ENCODE data around the gene GADD45A. TPM values are rescaled to one million over a fixed set of nuclear protein-coding genes. Genes with fewer than 3 reads are reported as not detected.

The GADD45A gene
- total RNA-seq, 1 experiment from 2014 or later, result 58.6 TPM

GRCh38 chr1:67666636-67667035, 18.4 kb upstream of the GADD45A start:
- no peak overlapping the region for H3K4me3 Mint-ChIP-seq (ENCODE audit: unreplicated experiment)
- Histone ChIP-seq H3K36me3 (ENCODE audit: control insufficient read depth, insufficient read depth, low read length) (no peaks in the 10 kb centered on the region), H3K4me1 (peaks cover 14% of the 10 kb centered on the region), H3K27me3 (replicated peaks; ENCODE audit: control insufficient read depth, insufficient read depth, low read length) (no peaks in the 10 kb centered on the region), H3K4me3 (ENCODE audit: low read depth, low read length) (no peak overlapping the region), H3K9me3 (no peaks in the 10 kb centered on the region)
- H3K4me1 Mint-ChIP-seq (ENCODE audit: low read depth, unreplicated experiment), result peaks cover 9% of the 10 kb centered on the region
- intact Hi-C loops (cut with micrococcal nuclease; ENCODE audit: unreplicated experiment), result no loop called here
- no peak for DNase-seq
- CTCF ChIA-PET, result no interaction called here
- H3K9me3 Mint-ChIP-seq (ENCODE audit: unreplicated experiment), result no peaks in the 10 kb centered on the region
- no peak for TF ChIP-seq CTCF (IDR thresholded peaks at IDR 0.05; ENCODE audit: insufficient read depth in 1 of 2, low read depth in 1 of 2, low read length in 1 of 2, severe bottlenecking in 1 of 2, unreplicated experiment in 1 of 2)
- POLR2A ChIA-PET, result no interaction called here
- no TSS peak for BruUV-seq (replicated peaks)
- H3K36me3 Mint-ChIP-seq (ENCODE audit: insufficient read depth, unreplicated experiment), result no peaks in the 10 kb centered on the region
- H3K27ac Mint-ChIP-seq (ENCODE audit: unreplicated experiment), result no peak overlapping the region
- H3K27me3 Mint-ChIP-seq (ENCODE audit: insufficient read depth, unreplicated experiment), result no peaks in the 10 kb centered on the region

DNA sequence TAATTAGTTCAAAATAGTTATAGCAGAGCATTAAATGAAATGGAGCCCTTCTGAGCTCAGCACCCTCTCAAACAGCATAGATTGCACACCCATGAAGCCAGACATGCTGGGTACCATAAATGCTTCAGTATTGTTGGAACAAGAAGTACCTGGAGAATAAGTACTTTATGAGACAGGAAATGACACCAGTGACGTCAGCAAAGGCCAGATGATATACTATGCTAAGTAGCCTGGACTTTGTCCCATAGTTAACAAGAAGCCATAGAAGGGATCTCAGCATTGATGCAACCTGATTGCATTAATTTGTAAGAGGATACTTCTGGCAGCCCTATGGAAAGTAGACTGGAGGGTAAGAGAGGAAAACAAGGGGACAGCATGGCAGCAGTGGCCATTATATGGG, 16.3 kb upstream of the GADD45A start:
- Histone ChIP-seq H3K4me3 (ENCODE audit: low read depth, low read length) (no peak overlapping the region), H3K27me3 (replicated peaks; ENCODE audit: control insufficient read depth, insufficient read depth, low read length) (no peaks in the 10 kb centered on the region), H3K9me3 (no peaks in the 10 kb centered on the region), H3K36me3 (ENCODE audit: control insufficient read depth, insufficient read depth, low read length) (no peaks in the 10 kb centered on the region), H3K4me1 (peaks cover 12% of the 10 kb centered on the region)
- Mint-ChIP-seq H3K4me3 (ENCODE audit: unreplicated experiment) (no peak overlapping the region), H3K27me3 (ENCODE audit: insufficient read depth, unreplicated experiment) (no peaks in the 10 kb centered on the region), H3K4me1 (ENCODE audit: low read depth, unreplicated experiment) (peaks cover 8% of the 10 kb centered on the region), H3K9me3 (ENCODE audit: unreplicated experiment) (no peaks in the 10 kb centered on the region), H3K36me3 (ENCODE audit: insufficient read depth, unreplicated experiment) (no peaks in the 10 kb centered on the region), H3K27ac (ENCODE audit: unreplicated experiment) (no peak overlapping the region)
- ChIA-PET CTCF (no interaction called here), POLR2A (no interaction called here)
- DNase-seq, result no peak
- no TSS peak for BruUV-seq (replicated peaks)
- TF ChIP-seq CTCF (IDR thresholded peaks at IDR 0.05; ENCODE audit: insufficient read depth in 1 of 2, low read depth in 1 of 2, low read length in 1 of 2, severe bottlenecking in 1 of 2, unreplicated experiment in 1 of 2), result no peak
- intact Hi-C loops (cut with micrococcal nuclease; ENCODE audit: unreplicated experiment), result no loop called here

GRCh38 chr1:67672260-67672803, 12.7 kb upstream of the GADD45A start:
- BruUV-seq (replicated peaks), result no TSS peak
- POLR2A ChIA-PET, result no interaction called here
- no peak overlapping the region for H3K27ac Mint-ChIP-seq (ENCODE audit: unreplicated experiment)
- no peak for DNase-seq
- intact Hi-C loops (cut with micrococcal nuclease; ENCODE audit: unreplicated experiment), result no loop called here
- H3K9me3 ChIP-seq, result no peaks in the 10 kb centered on the region
- peaks cover 8% of the 10 kb centered on the region for H3K4me1 Mint-ChIP-seq (ENCODE audit: low read depth, unreplicated experiment)
- no peak overlapping the region for H3K4me3 ChIP-seq (ENCODE audit: low read depth, low read length)
- TF ChIP-seq CTCF (IDR thresholded peaks at IDR 0.05; ENCODE audit: insufficient read depth in 1 of 2, low read depth in 1 of 2, low read length in 1 of 2, severe bottlenecking in 1 of 2, unreplicated experiment in 1 of 2), result no peak
- CTCF ChIA-PET, result no interaction called here
- no peak overlapping the region for H3K4me3 Mint-ChIP-seq (ENCODE audit: unreplicated experiment)
- no peaks in the 10 kb centered on the region for H3K36me3 Mint-ChIP-seq (ENCODE audit: insufficient read depth, unreplicated experiment)
- H3K9me3 Mint-ChIP-seq (ENCODE audit: unreplicated experiment), result no peaks in the 10 kb centered on the region
- H3K27me3 Mint-ChIP-seq (ENCODE audit: insufficient read depth, unreplicated experiment), result no peaks in the 10 kb centered on the region
- no peaks in the 10 kb centered on the region for H3K36me3 ChIP-seq (ENCODE audit: control insufficient read depth, insufficient read depth, low read length)
- H3K27me3 ChIP-seq (replicated peaks; ENCODE audit: control insufficient read depth, insufficient read depth, low read length), result no peaks in the 10 kb centered on the region
- H3K4me1 ChIP-seq, result peaks cover 4% of the 10 kb centered on the region; the same call in 1 of the 2 replicates

Data from Caco-2 (cell line).